Fibroblast of lung (primary cell): ENCODE data around the gene USP12. TPM values are rescaled to one million over a fixed set of nuclear protein-coding genes. Genes with fewer than 3 reads are reported as not detected.

Experiments used
- DNase-seq, 2 donors: peaks; one replicate each; pipeline versions ENCODE4 v3.0.0 to v3.0.0-alpha.2; 2010; ENCODE audit warnings: low read depth in 2 of 2
- H2AFZ ChIP-seq: 2 replicates; pipeline ENCODE4 v1.5.1; 2012; ENCODE audit warnings: low read length, control low read depth, inconsistent platforms
- H3K27ac ChIP-seq: 2 replicates; pipeline ENCODE4 v1.5.1; 2011; ENCODE audit warnings: low read length, control low read depth; ENCODE audit not compliant: insufficient read depth
- H3K27me3 ChIP-seq: 2 replicates; pipeline ENCODE4 v1.5.1; 2011; ENCODE audit warnings: mild to moderate bottlenecking, low read length; ENCODE audit not compliant: control insufficient read depth, insufficient read depth
- H3K36me3 ChIP-seq: 2 replicates; pipeline ENCODE4 v1.5.1; 2011; ENCODE audit warnings: low read length; ENCODE audit not compliant: control insufficient read depth, insufficient read depth
- H3K4me1 ChIP-seq: 2 replicates; pipeline ENCODE4 v1.5.1; 2011; ENCODE audit warnings: low read length; ENCODE audit not compliant: control insufficient read depth, insufficient read depth; ENCODE audit errors: extremely low read depth
- H3K4me2 ChIP-seq: 2 replicates; pipeline ENCODE4 v1.5.1; 2011; ENCODE audit warnings: low read length, control low read depth; ENCODE audit not compliant: insufficient read depth; ENCODE audit errors: extremely low read depth
- H3K4me3 ChIP-seq, 4 experiments: fragments of 200-600 bp in 1 of 4; sonication (generic) in 1 of 4; replicated peaks in 1 of 4; 2 replicates each; pipeline ENCODE4 v1.5.1; 2011 to 2016; ENCODE audit warnings: low read length in 4 of 4, low read depth in 3 of 4, mild to moderate bottlenecking in 3 of 4, control low read depth in 2 of 4, inconsistent platforms in 1 of 4, mixed read lengths in 1 of 4; ENCODE audit not compliant: insufficient read depth in 1 of 4; ENCODE audit errors: control extremely low read depth in 1 of 4
- H3K79me2 ChIP-seq: 2 replicates; pipeline ENCODE4 v1.5.1; 2012; ENCODE audit warnings: mild to moderate bottlenecking, low read length, inconsistent platforms; ENCODE audit not compliant: control insufficient read depth, insufficient read depth
- H3K9ac ChIP-seq: 2 replicates; pipeline ENCODE4 v1.5.1; 2011; ENCODE audit warnings: mild to moderate bottlenecking, low read length, control low read depth; ENCODE audit not compliant: insufficient read depth
- H3K9me3 ChIP-seq: 2 replicates; pipeline ENCODE4 v1.5.1; 2012; ENCODE audit warnings: low read depth, low read length; ENCODE audit not compliant: control insufficient read depth, insufficient read depth
- H4K20me1 ChIP-seq: 2 replicates; pipeline ENCODE4 v1.5.1; 2011; ENCODE audit warnings: low read length; ENCODE audit not compliant: control insufficient read depth, insufficient read depth; ENCODE audit errors: extremely low read depth
- EZH2 ChIP-seq: IDR thresholded peaks from 2 replicates; pipeline ENCODE4 v1.5.1; 2012; ENCODE audit warnings: low read length, control low read depth, mild to moderate bottlenecking; ENCODE audit errors: missing control alignments
- polyA plus RNA-seq, 2 donors: library from polyadenylated mRNA; depleted of rRNA in 1 of 2; stranded (reverse) in 1 of 2; unstranded in 1 of 2; fragments of >200 nt; gene quantifications; 2 replicates each; pipeline ENCODE4 v1.2.1, GENCODE V29; 2011 to 2012; ENCODE audit warnings: missing spikeins in 1 of 2
- total RNA-seq: library from RNA; depleted of rRNA; stranded (reverse); fragments of >200 nt; gene quantifications from 2 replicates; pipeline ENCODE4 v1.2.1, GENCODE V29; 2014
- TF ChIP-seq, protein P1 (sequence below), 2 donors: IDR thresholded peaks in 1 of 2; conservative IDR thresholded peaks in 1 of 2; 1 replicate in 1 of 2; 2 replicates in 1 of 2; pipeline ENCODE4 v1.5.1; 2011 to 2012; ENCODE audit warnings: low read length in 2 of 2, control low read depth in 1 of 2, inconsistent platforms in 1 of 2, low read depth in 1 of 2, mild to moderate bottlenecking in 1 of 2

The USP12 gene
- total and polyA plus RNA-seq, 2 donors (not counting 1 experiment from before 2014, with no cell fraction given), result 17.3 to 36.3 TPM

DNA sequence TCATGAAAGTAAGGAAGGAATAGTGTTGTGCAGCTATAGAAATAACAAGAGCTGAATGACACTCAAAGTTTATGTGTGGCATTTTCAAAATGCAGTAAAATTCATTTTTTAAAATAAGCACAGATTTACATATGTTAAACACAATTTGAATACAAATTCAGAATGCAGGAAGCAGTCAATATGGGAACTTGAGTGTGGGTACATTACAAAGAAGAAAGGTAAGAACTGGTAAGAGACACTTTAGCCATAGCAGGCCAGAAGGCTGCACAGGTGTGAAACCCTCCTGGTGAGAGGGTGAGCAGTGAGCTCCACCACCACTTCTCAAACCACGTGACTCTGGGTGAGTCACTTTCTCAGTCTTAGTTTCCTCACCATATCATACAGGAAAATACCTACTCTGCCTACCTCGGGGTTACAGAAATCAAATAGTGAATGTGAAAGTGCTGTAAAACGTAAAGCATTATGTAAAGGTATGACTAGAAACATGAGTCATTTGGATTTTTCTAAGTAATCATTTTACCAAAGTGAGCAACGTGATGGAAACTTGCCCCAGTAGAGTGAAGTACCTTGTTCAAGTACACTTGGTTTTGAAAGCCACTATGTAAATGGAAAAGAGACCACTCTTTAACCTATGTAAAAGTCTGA is 40.5 kb downstream of the USP12 start:
- H3K4me1 ChIP-seq, result peaks cover 2% of the 10 kb centered on the region
- H3K79me2 ChIP-seq, result peaks cover 81% of the 10 kb centered on the region
- no peaks in the 10 kb centered on the region for H4K20me1 ChIP-seq
- no peak overlapping the region for H2AFZ ChIP-seq
- no peaks in the 10 kb centered on the region for H3K27me3 ChIP-seq
- no peak overlapping the region for H3K4me3 ChIP-seq
- TF ChIP-seq, protein P1, sequence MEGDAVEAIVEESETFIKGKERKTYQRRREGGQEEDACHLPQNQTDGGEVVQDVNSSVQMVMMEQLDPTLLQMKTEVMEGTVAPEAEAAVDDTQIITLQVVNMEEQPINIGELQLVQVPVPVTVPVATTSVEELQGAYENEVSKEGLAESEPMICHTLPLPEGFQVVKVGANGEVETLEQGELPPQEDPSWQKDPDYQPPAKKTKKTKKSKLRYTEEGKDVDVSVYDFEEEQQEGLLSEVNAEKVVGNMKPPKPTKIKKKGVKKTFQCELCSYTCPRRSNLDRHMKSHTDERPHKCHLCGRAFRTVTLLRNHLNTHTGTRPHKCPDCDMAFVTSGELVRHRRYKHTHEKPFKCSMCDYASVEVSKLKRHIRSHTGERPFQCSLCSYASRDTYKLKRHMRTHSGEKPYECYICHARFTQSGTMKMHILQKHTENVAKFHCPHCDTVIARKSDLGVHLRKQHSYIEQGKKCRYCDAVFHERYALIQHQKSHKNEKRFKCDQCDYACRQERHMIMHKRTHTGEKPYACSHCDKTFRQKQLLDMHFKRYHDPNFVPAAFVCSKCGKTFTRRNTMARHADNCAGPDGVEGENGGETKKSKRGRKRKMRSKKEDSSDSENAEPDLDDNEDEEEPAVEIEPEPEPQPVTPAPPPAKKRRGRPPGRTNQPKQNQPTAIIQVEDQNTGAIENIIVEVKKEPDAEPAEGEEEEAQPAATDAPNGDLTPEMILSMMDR (conservative IDR thresholded peaks at IDR 0.05 in 1 of 2, IDR thresholded peaks at IDR 0.05 in 1 of 2; ENCODE audit: low read depth in 1 of 2, low read length in 2 of 2), result no peak
- TF ChIP-seq EZH2, result no peak
- H3K36me3 ChIP-seq, result no peaks in the 10 kb centered on the region
- H3K9me3 ChIP-seq, result no peaks in the 10 kb centered on the region
- peak overlapping the region; percentile 18 for H3K27ac ChIP-seq
- DNase-seq, result peak in 1 of 2 donors; percentile 68
- H3K9ac ChIP-seq, result no peak overlapping the region
- no peak overlapping the region for H3K4me2 ChIP-seq

DNA sequence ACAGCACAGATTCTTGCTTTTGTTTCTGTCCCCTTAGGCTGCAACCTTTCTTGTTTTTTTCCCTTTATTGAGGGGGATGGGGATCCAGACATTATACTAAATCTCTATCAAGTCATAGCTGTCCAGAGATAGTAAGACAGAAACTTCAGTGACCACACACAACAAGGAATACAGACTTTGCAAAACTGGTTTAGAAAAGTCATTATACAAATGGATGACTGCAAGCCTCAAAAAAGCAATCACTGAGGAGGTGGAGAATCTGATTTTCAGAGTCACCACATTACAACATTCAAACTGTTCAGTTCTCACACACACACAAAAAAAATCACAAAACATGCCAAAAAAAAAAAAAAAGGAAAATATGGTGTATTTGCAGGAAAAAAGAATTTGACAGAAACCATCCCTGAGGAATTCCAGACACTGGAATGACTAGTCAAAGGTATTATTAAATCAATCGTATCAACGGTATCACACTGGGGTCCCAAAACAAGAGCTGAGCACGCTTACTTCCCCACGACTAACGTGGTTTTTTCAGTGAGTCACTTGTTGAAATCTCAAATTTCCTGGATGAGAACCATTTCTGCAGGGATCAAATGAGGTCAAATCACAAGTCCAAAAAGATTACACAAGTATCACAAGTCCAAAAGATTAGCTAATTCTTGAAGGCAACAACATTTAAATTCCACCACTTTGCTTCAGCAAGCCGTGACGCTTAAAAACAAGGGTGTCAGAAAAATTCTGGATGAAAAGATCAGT is 41.2 kb downstream of the USP12 start:
- no peak overlapping the region for H2AFZ ChIP-seq
- H3K36me3 ChIP-seq, result no peaks in the 10 kb centered on the region
- no peak overlapping the region for H3K4me2 ChIP-seq
- H3K4me1 ChIP-seq, result peaks cover 2% of the 10 kb centered on the region
- H3K79me2 ChIP-seq, result peaks cover 83% of the 10 kb centered on the region
- no peak overlapping the region for H3K4me3 ChIP-seq
- TF ChIP-seq, protein P1 (conservative IDR thresholded peaks at IDR 0.05 in 1 of 2, IDR thresholded peaks at IDR 0.05 in 1 of 2; ENCODE audit: low read depth in 1 of 2, low read length in 2 of 2), result no peak
- H3K27me3 ChIP-seq, result no peaks in the 10 kb centered on the region
- no peaks in the 10 kb centered on the region for H3K9me3 ChIP-seq
- no peak overlapping the region for H3K9ac ChIP-seq
- peak; percentile 76 to 77 for DNase-seq
- no peak overlapping the region for H3K27ac ChIP-seq
- no peaks in the 10 kb centered on the region for H4K20me1 ChIP-seq

DNA sequence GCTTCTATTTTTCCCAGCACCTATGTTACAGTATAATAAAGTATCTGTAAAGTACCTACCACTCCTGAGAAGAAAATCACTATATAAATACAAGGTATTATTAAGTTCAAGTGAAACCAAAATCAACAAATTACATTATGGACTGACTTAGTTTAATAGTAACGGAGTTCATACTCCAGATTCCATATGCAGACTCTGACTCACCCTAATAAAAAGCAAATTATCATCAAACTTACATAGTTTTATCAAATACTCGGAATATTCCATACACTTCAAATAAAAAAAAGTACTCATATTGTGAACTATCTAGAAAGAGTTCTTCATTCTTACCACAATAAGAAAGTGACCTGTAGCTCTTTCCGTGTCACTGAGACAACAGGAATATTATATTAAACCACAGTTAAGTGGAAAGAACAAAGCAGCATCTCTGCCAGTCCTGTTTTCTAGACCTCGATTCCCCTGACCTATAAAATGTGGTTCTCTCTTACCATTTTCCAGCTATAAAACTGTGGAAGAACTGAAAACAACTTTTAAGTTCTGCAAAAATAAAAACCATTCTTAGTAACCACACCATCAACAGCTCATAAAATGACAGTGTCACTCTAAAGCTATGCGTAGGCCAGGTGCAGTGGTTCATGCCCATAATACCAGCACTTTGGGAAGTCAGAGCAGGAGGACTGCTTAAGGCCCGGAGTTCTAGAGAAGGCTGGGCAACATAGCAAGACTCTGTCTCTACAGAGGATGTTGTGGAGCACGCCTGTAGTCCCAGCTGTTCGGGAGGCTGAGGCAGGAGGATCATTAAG is 42.6 kb downstream of the USP12 start:
- H3K9me3 ChIP-seq, result no peaks in the 10 kb centered on the region
- peak in 1 of 2 donors; percentile 27 for DNase-seq
- H2AFZ ChIP-seq, result no peak overlapping the region
- no peak overlapping the region for H3K4me2 ChIP-seq
- H4K20me1 ChIP-seq, result no peaks in the 10 kb centered on the region
- TF ChIP-seq EZH2, result no peak
- TF ChIP-seq, protein P1 (conservative IDR thresholded peaks at IDR 0.05 in 1 of 2, IDR thresholded peaks at IDR 0.05 in 1 of 2; ENCODE audit: low read depth in 1 of 2, low read length in 2 of 2), result no peak
- no peak overlapping the region for H3K9ac ChIP-seq
- no peak overlapping the region for H3K4me3 ChIP-seq
- no peaks in the 10 kb centered on the region for H3K36me3 ChIP-seq
- H3K4me1 ChIP-seq, result peaks cover 2% of the 10 kb centered on the region
- H3K79me2 ChIP-seq, result peaks cover 83% of the 10 kb centered on the region
- no peaks in the 10 kb centered on the region for H3K27me3 ChIP-seq
- no peak overlapping the region for H3K27ac ChIP-seq
